Spinal cord (tissue), 10 donors: ENCODE measurements around the gene RAB17. TPM values are rescaled to one million over a fixed set of nuclear protein-coding genes. Genes with fewer than 3 reads are reported as not detected.

Experiments used
- DNase-seq, 6 donors: peaks; one replicate each; pipeline versions ENCODE4 v3.0.0 to v3.0.0-alpha.2; 2013 to 2015; ENCODE audit warnings: low spot score in 6 of 6, low read depth in 4 of 6
- H3K27ac ChIP-seq: one replicate; pipeline ENCODE4 v1.5.1; 2013; ENCODE audit warnings: low read depth, low read length, control low read depth
- H3K27me3 ChIP-seq: one replicate; pipeline ENCODE4 v1.6.1; 2013; ENCODE audit warnings: low read length; ENCODE audit not compliant: control insufficient read depth, insufficient read depth
- H3K36me3 ChIP-seq: one replicate; pipeline ENCODE4 v1.6.1; 2013; ENCODE audit warnings: low read length; ENCODE audit not compliant: control insufficient read depth, insufficient read depth
- H3K4me1 ChIP-seq: one replicate; pipeline ENCODE4 v1.6.1; 2013; ENCODE audit warnings: low read length; ENCODE audit not compliant: control insufficient read depth, insufficient read depth
- H3K4me3 ChIP-seq: one replicate; pipeline ENCODE4 v1.5.1; 2013; ENCODE audit warnings: low read depth, low read length, control low read depth
- H3K9me3 ChIP-seq: one replicate; pipeline ENCODE4 v1.6.1; 2013; ENCODE audit warnings: low read length; ENCODE audit not compliant: control insufficient read depth, insufficient read depth
- WGBS: methylation state at CpG from one replicate; pipeline ENCODE4 v1.1.5; 2013; ENCODE audit warnings: missing lambda C conversion rate; ENCODE audit not compliant: insufficient coverage; 5-methylcytosine and 5-hydroxymethylcytosine counted together
- polyA plus RNA-seq, 2 donors: library from polyadenylated mRNA; unstranded; fragments of 120-200 nt; gene quantifications; one replicate each; pipeline ENCODE4 v1.2.1, GENCODE V29; 2013; ENCODE audit not compliant: insufficient read length in 2 of 2
- total RNA-seq, 2 donors: library from RNA; depleted of rRNA in 1 of 2; stranded (reverse); fragments of 120-200 nt in 1 of 2; fragments of >200 nt in 1 of 2; gene quantifications; one replicate each; pipeline versions ENCODE4 v1.2.3 to v1.2.4, GENCODE V29; 2013 to 2014
- donor health status: healthy.

The RAB17 gene
- total and polyA plus RNA-seq, 4 donors, result 0.38 to 4.2 (median 1.9) TPM

DNA sequence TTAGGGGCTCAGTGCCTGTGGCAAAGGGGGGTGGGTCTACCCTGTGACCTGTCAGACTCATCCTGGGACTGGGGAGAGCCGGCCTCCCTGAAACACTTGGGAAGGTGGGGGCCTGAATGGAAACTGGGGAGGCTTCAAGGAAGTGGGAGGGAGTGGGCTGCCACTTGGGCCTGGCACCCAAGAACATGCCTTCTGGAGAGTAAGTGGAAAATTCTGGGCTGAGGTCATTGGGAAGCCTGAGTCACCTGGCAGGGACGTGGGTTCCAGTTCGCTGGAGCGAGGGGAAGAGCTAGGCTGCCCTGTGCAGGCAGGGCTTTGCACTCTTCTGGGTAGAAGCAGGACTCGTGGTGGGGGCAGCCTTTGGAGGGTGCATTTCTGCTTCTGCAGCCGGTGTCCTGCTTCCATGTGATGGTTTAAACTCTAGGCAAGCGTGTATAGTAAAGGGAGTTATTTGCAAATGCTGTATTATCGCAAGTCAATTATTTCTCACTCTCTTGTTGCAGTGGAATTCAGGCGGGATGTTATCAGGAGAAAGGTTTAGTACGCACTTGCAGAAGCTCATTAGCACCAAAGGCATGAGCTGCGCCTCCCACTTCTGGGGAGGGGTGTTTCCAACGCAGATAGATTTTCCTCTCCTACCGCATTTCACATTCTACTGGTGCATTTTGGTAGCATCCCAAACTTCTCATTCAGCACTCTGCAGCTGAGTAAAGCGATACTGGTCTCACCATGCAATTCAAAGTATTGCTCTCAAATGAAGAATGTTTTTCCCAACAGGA is 40.7 kb upstream of the RAB17 start:
- Histone ChIP-seq H3K36me3 (peaks cover 30% of the 10 kb centered on the region), H3K27ac (no peak overlapping the region), H3K27me3 (no peaks in the 10 kb centered on the region), H3K9me3 (peaks cover 5% of the 10 kb centered on the region), H3K4me3 (no peak overlapping the region), H3K4me1 (peaks cover 20% of the 10 kb centered on the region)
- no peak for DNase-seq
- 87% methylated on average over 13 of the region's 14 CpGs for WGBS

DNA sequence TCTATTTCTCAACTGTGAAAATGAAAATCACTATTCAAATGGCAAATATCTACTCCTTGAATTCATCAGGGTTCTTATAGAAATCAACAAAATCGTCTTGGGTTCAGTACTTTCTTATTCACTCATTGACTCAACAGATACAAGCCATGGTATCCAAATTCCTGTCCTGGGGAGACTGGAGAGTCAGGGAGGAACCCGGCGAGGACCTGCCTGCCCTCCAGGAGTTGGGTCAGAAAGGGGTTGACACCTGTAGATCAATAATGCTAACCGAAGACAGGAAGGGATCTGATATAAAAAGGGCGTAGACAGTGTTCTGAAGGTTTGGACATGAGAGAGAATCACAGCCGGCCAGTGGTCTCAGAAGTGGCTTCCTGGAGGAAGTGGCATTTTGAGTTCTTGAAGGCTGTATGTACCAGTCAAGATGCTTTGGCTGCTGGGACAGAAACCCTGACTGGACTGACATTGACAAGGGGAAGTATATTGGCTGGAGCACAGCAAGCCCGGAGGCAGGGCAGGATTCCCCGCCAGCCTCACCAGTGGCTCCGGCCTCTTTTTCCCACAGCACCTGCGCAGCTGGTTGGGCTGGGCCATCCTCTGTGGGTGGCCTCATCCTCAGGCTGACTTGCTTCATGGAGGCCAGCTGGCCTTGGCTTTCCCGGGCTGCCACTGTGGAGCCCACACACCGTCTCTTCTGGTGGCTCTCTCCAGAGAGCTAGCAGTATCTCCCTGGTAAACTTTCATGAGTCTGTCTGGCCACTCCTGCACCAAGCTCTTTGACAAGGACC is 39.9 kb upstream of the RAB17 start:
- WGBS, result 67% methylated on average over 11 of the region's 12 CpGs
- H3K4me3 ChIP-seq, result no peak overlapping the region
- peaks cover 5% of the 10 kb centered on the region for H3K9me3 ChIP-seq
- H3K4me1 ChIP-seq, result peaks cover 22% of the 10 kb centered on the region
- H3K27ac ChIP-seq, result no peak overlapping the region
- peaks cover 30% of the 10 kb centered on the region for H3K36me3 ChIP-seq
- no peaks in the 10 kb centered on the region for H3K27me3 ChIP-seq
- DNase-seq, result no peak

DNA sequence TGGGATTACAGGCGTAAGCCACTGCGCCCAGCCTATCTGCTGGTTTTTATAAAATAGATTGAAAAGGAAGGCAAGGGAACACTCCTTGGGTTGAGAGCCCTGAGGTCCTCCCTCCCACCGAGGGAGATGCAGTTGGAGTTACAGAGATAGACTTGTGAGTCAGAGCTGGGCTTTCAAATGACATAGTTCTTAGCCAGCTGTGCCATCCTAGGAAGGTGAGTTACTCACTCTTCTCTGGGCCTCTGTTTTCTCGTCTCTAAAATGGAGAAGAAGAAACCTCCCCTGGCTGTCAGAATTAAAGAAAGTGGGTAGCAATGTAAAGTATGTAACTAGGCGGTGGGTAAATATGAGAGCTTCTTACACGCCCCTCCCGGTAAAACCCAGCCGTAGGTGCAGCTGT is 39.2 kb upstream of the RAB17 start:
- no peak overlapping the region for H3K27ac ChIP-seq
- DNase-seq, result no peak
- peaks cover 2% of the 10 kb centered on the region for H3K9me3 ChIP-seq
- peaks cover 22% of the 10 kb centered on the region for H3K4me1 ChIP-seq
- no peaks in the 10 kb centered on the region for H3K27me3 ChIP-seq
- H3K4me3 ChIP-seq, result no peak overlapping the region
- peaks cover 30% of the 10 kb centered on the region for H3K36me3 ChIP-seq
- 100% methylated on average over 1 of the region's 8 CpGs for WGBS

DNA sequence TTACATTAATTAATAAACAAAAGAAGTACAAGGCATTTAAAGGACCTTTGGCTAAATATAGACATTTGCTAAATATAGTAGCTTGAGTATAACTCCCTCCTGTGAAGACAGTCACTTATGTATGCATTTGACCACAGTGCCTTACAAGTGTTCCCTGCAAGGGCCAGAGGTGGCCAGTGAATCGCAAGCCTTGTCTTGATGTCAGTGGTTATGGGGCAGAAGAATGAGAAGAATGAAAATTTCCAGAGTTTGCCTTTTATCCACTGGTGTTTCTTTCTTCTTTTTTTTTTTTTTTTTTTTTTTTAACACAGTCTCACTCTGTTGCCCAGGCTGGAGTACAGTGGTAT is 38.6 kb upstream of the RAB17 start:
- no CpG with 5 or more reads among the region's 1 CpG for WGBS

DNA sequence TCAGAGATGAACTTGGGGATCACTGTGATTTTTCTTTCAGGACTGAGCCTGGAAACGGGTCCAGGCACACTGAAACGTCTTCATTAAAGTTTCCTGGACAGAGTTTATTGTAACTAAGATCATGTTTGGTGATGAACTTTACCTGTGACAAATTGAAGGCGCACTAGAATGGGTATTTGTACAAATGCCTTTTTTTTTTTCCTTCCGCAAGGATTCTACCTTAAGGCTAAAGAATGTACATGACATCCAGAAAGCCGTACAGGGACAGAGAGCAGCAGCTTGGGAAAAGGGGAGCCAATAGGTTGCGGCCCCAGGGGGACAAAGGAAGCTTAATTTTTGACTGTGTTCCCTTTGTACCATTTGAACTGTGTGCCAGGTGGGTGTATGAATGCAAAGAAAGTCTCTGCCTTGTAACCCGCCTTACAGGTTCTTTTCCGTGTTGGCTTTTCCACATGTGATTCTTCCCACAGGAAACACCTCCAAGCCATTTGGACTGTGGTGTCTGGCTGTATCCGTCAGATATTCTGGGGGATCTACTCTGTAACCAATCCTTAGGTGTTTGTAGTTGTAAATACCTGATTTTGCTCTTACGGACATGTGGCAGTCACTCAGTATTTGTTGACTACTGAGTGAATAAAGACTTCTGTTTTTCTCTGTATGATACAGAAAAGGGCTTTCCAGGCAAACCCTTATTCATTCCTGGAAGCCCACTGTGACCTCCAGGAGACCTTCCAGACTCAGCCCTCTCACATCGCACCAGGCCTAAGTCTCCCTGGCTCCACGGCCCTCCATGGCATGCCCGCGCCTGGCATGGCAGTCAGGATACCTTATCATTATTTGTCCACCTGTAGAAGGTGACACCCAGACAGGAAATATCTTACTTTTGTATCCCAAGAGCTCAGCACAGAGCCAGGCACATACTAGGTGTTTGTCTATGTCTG is 38.0 kb upstream of the RAB17 start:
- H3K4me1 ChIP-seq, result peaks cover 22% of the 10 kb centered on the region
- H3K27ac ChIP-seq, result no peak overlapping the region
- no peak for DNase-seq
- no peaks in the 10 kb centered on the region for H3K27me3 ChIP-seq
- H3K9me3 ChIP-seq, result no peaks in the 10 kb centered on the region
- H3K4me3 ChIP-seq, result peak overlapping the region; percentile 50
- peaks cover 30% of the 10 kb centered on the region for H3K36me3 ChIP-seq
- WGBS, result 37% methylated on average over 5 of the region's 14 CpGs

More for the DNA sequence above, 38.6 kb upstream of the RAB17 start:
- H3K27ac ChIP-seq, result no peak overlapping the region
- H3K9me3 ChIP-seq, result no peaks in the 10 kb centered on the region
- DNase-seq, result no peak
- H3K4me3 ChIP-seq, result no peak overlapping the region
- H3K36me3 ChIP-seq, result peaks cover 30% of the 10 kb centered on the region
- peaks cover 22% of the 10 kb centered on the region for H3K4me1 ChIP-seq
- H3K27me3 ChIP-seq, result no peaks in the 10 kb centered on the region

DNA sequence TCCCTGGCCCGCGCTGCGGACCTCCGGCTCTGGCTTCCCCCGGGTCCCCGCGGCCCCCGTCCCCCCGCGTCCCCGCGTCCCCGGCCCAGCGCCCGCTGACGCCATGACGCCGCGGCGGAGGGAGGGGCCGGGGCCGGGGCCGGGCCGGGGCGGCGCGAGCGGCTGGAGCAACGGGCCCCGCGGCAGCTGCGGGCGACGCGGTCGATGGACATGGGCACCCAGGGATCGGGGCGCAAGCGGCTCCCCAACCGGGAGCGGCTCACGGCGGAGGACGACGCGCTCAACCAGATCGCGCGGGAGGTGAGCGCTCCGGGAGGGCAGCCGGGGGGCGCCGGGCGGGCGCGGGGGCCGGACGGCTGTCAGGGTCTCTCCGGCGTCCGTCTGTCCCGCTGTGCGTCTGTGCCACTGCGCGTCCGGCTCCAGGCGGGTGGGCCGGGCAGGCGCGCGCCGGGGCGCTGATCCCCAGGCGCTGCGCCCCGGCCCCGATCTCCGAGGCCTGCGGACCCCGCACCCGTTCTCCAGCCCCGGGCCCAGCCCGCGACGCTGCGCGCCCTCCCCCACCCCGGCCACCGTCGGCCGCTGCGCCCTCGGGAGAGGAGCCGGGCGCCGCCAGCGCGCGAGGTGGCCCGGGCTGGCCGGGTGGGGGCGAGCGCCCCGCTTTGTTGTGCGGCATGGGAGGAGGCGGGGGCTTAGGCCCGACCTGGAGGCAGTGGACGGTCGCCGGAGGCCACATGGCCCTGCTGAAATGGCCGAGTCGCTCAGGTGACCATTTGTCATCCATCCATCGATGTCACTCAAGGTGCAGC is 37.1 kb upstream of the RAB17 start, which contains the start of gene LRRFIP1:
Gene LRRFIP1, plus strand, starts transcription at position 147 of the 806 bp plus-strand sequence. Its CDS starts 58 bp downstream, at position 205.
- Histone ChIP-seq H3K4me1 (peaks cover 22% of the 10 kb centered on the region), H3K27ac (no peak within 1 kb of the TSS), H3K4me3 (peak within 1 kb of the TSS; percentile 50), H3K36me3 (peaks cover 24% of the 10 kb centered on the region), H3K9me3 (no peaks in the 10 kb centered on the region), H3K27me3 (no peaks in the 10 kb centered on the region)
- DNase-seq, result peak in 3 of 6 donors; percentile 39 to 79 (median 78)
- WGBS, result under 1% methylated on average over 107 of the region's 114 CpGs

DNA sequence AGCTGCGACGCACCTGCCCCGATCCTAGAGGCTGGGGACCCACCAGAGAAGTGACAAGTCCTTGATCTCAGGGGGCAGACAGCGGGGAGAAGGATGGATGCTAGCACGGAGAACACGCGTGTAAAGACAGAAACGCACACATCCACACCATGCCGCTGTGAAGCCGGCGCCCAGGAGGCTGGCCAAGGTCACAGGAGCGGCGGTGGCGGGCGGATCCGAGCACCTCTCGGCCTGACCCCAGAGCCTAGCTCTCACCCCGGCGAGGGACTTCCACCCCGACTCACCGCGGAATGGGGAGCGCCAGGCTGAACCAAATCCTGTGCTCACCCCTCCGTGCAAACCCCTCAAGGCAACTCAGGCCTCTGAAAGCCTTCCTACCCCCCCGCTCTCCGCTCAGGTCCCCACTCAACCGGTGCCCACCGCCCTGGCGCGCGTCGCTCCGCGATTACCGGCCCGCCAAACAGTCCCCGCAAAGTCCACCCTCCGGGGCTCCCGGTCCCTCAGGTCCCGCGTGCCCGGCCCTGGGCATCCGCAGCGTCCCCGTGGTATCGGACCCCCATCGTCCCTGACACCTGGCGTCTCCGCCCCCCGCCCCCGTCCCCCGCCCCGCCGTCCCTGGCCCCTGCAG is 36.4 kb upstream of the RAB17 start:
- WGBS, result 7% methylated on average over 48 of the region's 54 CpGs
- no peaks in the 10 kb centered on the region for H3K27me3 ChIP-seq

DNA sequence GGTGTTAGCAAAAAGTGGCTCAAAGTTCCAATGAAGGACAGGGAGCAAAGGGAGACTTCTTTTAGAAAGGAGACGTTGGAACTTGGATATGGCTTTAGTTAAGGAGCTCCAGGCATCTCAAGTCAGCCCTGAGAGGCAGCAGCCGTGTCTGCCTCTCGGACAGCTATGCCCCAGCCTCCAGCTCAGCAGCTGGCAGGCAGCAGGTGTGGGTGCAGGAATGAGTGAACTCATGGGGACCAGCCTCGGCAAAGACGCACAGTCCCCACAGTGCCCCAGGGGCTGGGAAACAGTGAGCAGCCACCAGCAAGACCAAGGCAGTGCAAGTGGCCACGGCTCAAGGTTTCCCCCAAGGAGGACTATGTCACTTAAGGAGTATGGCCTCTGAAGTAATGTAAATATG is 35.2 kb upstream of the RAB17 start:
- 34% methylated on average over 6 of the region's 6 CpGs for WGBS
- H3K27me3 ChIP-seq, result no peaks in the 10 kb centered on the region
- no peaks in the 10 kb centered on the region for H3K9me3 ChIP-seq
- peaks cover 18% of the 10 kb centered on the region for H3K4me1 ChIP-seq
- no peak for DNase-seq
- peaks cover 8% of the 10 kb centered on the region for H3K36me3 ChIP-seq
- H3K4me3 ChIP-seq, result no peak overlapping the region
- no peak overlapping the region for H3K27ac ChIP-seq

More for the DNA sequence above, 36.4 kb upstream of the RAB17 start:
- H3K9me3 ChIP-seq, result no peaks in the 10 kb centered on the region
- H3K27ac ChIP-seq, result no peak overlapping the region
- DNase-seq, result peak in 2 of 6 donors; percentile 41
- peaks cover 21% of the 10 kb centered on the region for H3K4me1 ChIP-seq
- H3K36me3 ChIP-seq, result peaks cover 17% of the 10 kb centered on the region
- H3K4me3 ChIP-seq, result peak overlapping the region; percentile 47
